Activated CD8-positive, alpha-beta memory T cell treated with anti-CD3 and anti-CD28 coated beads for 36 hours (primary cell): ENCODE results near the gene PAEP. TPM values are rescaled to one million over a fixed set of nuclear protein-coding genes. Genes with fewer than 3 reads are reported as not detected.
"Not testable (repeated sequence)": the region's sequence is repeated elsewhere in the genome, so short reads cannot be mapped to it uniquely, and the experiment has no call there.

Experiments
- CTCF ChIA-PET: fragments of 350-600 bp; sonication (Branson Sonifier 250); formaldehyde crosslinking; loops from one replicate; lab custom pipeline; 2021; ENCODE audit warnings: antibody characterized with exemption; lab: Charles Lee
- POLR2A ChIA-PET: fragments of 350-600 bp; sonication (Branson Sonifier 250); formaldehyde crosslinking; loops from one replicate; lab custom pipeline; 2021; ENCODE audit warnings: antibody characterized with exemption; lab: Charles Lee
- total RNA-seq, 2 experiments: library from RNA; stranded (reverse); gene quantifications; one replicate each; pipeline ENCODE4 v1.2.3, GENCODE V29; 2021

The PAEP gene
- total RNA-seq, 2 experiments from 2014 or later = not detected

GRCh38 chr9:135525241-135526088, 36.1 kb upstream of the PAEP start:
- POLR2A ChIA-PET = no interaction called here
- CTCF ChIA-PET = no interaction called here

- POLR2A ChIA-PET = no interaction called here
- CTCF ChIA-PET = no interaction called here
These were observed 35.3 kb upstream of the PAEP start for GRCh38 chr9:135526089-135526729.

- ChIA-PET POLR2A (no interaction called here), CTCF (no interaction called here)
These were observed 34.6 kb upstream of the PAEP start for GRCh38 chr9:135526730-135527571.

DNA sequence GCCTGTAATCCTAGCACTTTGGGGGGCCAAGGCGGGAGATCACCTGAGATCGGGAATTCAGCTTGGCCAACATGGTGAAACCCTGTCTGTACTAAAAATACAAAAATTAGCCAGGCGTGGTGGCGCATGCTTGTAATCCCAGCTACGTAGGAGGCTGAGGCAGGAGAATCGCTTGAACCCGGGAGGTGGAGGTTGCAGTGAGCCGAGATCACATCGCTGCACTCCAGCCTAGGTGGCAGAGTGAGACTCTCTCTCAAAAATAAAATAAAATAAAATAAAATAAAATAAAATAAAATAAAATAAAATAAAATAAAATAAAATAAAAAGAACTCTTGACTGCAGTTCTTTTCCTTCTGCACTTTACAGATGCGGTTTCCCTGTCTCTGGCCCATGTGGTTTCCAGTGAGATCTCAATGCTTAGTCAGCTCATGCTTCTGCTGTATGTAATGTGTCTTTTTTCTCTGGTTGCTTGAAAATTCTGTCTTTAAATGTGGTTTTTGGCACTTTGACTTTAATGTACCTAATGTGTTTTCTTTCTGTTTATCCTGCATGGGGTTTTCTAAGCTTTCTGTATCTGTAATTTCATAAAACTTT, 32.6 kb upstream of the PAEP start:
- CTCF ChIA-PET, POLR2A ChIA-PET: not testable (repeated sequence)

DNA sequence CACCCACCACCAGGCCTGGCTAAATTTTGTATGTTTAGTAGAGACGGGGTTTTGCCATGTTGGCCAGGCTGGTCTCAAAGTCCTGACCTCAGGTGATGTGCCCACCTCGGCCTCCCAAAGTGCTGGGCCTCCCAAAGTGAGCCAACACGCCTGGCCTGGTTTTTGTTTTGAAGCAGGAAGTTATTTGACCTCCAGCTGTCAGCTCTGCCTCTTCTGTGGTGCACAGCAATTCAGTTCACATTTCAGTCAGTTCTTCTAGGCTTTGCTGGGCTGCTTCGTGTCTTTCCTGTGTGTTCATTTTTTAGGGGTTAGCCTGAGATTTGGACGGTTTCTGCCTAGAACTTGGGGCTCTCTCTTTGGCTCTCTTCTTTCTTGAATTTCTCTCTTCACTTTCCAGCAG, 31.4 kb upstream of the PAEP start:
- ChIA-PET POLR2A (no interaction called here), CTCF (no interaction called here)

DNA sequence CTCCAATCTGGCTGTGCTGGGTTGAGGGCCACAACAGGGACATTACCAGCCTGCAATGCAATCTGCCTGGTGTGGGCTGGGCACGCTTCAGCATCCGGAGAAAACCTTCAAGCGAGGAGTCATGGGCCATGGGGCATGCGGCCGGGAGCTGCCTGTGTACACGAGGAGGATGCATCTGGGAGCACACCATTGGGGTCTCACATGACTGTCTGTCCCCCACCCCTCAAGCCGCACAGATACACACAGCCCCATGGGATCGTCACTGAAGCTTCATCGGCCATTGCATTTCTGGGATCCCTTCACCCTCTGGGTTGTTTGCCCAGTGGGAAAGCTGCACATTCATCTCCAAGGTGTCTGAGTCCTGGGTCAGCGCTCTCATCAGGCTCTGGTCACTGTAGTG, 30.5 kb upstream of the PAEP start:
- POLR2A ChIA-PET = no interaction called here
- CTCF ChIA-PET = no interaction called here

GRCh38 chr9:135533113-135533512, 28.4 kb upstream of the PAEP start:
- ChIA-PET CTCF (no interaction called here), POLR2A (no interaction called here)

- CTCF ChIA-PET = no interaction called here
- POLR2A ChIA-PET = no interaction called here
These were observed 27.9 kb upstream of the PAEP start for GRCh38 chr9:135533674-135534073.

- CTCF ChIA-PET, POLR2A ChIA-PET: not testable (repeated sequence)
These were observed 27.3 kb upstream of the PAEP start for GRCh38 chr9:135534192-135534711.

GRCh38 chr9:135534826-135535225, 26.7 kb upstream of the PAEP start:
- POLR2A ChIA-PET, CTCF ChIA-PET: not testable (repeated sequence)

GRCh38 chr9:135535631-135536030, 25.9 kb upstream of the PAEP start:
- POLR2A ChIA-PET, CTCF ChIA-PET: not testable (repeated sequence)

DNA sequence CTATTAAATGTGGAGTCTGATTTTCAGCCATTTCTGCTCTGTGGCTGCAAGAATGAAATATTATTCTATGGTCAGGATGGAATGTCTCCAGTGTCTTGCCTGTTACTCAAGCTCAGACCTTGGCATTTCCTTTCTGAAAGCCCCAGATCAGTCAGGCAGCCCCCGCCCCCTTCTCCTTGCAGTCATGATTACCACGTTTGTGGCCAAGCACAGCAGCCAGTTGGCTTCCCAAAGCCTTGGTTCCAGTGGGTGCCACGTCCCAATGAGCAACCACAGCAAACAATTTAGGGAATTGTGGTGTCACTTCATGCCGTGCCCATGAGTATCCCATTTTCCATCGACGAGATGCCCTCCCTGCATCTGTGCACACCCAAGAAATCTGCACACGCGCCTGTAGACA, 25.3 kb upstream of the PAEP start:
- ChIA-PET CTCF (no interaction called here), POLR2A (no interaction called here)

- CTCF ChIA-PET, POLR2A ChIA-PET: not testable (repeated sequence)
These were observed 18.2 kb upstream of the PAEP start for GRCh38 chr9:135543262-135543894.

- POLR2A ChIA-PET = no interaction called here
- CTCF ChIA-PET = no interaction called here
These were observed 16.4 kb upstream of the PAEP start for GRCh38 chr9:135544981-135545635.

DNA sequence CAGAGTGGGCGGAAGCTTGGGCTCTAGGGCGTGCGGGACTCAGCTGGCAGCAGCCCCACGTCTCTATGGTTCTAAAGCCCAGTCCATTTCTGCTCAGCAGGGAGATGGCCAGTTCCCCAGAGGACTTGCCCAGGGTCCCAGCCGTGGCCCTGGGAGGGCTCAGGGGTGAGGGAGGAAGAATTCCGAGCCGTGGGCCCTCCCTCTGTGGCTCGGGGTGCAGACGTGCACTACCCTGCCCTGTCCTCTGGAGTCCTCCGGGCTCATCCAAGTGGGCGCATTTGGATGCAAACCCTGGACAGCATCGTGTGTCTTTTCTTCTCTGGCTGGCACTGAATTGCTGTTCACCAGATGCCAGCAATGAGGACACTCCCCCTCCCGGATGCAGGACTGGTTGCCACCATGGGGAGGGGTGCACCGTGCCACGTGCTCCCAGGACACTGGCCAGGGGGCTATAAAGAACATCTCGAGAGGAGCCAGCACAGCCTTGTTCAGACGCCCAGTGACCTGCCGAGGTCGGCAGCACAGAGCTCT, 15.8 kb upstream of the PAEP start, which contains the start of gene OBP2A:
Gene OBP2A, plus strand, starts transcription at position 481 of the 531 bp plus-strand sequence. CDS start 55 bp downstream, outside the sequence.
- POLR2A ChIA-PET, CTCF ChIA-PET: not testable (repeated sequence)

DNA sequence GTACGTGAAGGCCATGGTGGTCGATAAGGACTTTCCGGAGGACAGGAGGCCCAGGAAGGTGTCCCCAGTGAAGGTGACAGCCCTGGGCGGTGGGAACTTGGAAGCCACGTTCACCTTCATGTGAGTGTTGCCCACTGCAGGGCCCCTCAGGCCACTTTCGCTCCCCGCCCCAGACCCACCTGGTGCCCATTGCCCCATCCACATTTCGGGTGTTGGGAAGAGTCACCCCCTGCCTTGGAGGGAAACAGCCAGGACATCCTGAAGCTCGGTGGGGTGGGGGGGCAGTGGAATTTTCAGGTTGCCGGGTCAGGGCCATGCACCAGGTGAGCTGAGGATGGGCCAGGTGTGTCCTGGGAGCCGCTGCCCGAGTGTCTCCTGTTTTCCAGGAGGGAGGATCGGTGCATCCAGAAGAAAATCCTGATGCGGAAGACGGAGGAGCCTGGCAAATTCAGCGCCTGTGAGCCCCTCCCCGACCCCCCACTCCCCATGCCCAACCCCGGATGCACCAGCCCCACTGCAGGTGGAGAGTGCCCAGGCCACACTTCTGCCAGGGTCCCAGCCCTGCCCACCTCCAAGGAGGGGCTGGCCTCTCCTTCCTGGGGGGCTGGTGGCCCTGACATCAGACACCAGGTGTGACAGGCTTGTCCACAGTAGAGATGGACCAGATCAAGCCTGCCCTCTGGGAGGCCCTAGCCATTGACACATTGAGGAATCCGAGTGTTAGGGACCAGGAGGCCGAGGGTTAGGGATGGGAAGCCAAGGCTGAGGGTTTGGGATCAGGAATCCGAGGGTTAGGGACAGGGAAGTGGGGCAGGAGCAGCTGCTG, 14.6 kb upstream of the PAEP start:
- POLR2A ChIA-PET, CTCF ChIA-PET: not testable (repeated sequence)
